Ectodermal cell (in vitro differentiated cells): ENCODE results near the gene KCNQ2.

ENCODE experiments used
- H3K27ac ChIP-seq: 2 replicates; pipeline ENCODE4 v1.7.0; 2013; ENCODE audit warnings: mild to moderate bottlenecking, low read depth, low read length; ENCODE audit not compliant: insufficient read depth, poor library complexity, severe bottlenecking
- H3K27me3 ChIP-seq: 2 replicates; pipeline ENCODE4 v1.7.0; 2013; ENCODE audit warnings: mild to moderate bottlenecking, low read length; ENCODE audit not compliant: insufficient read depth, control insufficient read depth, poor library complexity, severe bottlenecking
- H3K36me3 ChIP-seq: one replicate; pipeline ENCODE4 v1.7.0; 2013; ENCODE audit warnings: low read length; ENCODE audit not compliant: control insufficient read depth, insufficient read depth
- H3K4me1 ChIP-seq: one replicate; pipeline ENCODE4 v1.7.0; 2013; ENCODE audit warnings: low read length; ENCODE audit not compliant: control insufficient read depth, insufficient read depth
- H3K4me3 ChIP-seq: 2 replicates; pipeline ENCODE4 v1.7.0; 2013; ENCODE audit warnings: low read depth, low read length, control low read depth; ENCODE audit not compliant: insufficient read depth
- H3K9me3 ChIP-seq: 2 replicates; pipeline ENCODE4 v1.7.0; 2013; ENCODE audit warnings: mild to moderate bottlenecking, low read length, moderate library complexity; ENCODE audit not compliant: control insufficient read depth
- WGBS, 2 experiments: methylation state at CpG; one replicate each; pipeline ENCODE4 v1.1.7; 2013; ENCODE audit warnings: missing lambda C conversion rate in 2 of 2; 5-methylcytosine and 5-hydroxymethylcytosine counted together

KCNQ2 gene

DNA sequence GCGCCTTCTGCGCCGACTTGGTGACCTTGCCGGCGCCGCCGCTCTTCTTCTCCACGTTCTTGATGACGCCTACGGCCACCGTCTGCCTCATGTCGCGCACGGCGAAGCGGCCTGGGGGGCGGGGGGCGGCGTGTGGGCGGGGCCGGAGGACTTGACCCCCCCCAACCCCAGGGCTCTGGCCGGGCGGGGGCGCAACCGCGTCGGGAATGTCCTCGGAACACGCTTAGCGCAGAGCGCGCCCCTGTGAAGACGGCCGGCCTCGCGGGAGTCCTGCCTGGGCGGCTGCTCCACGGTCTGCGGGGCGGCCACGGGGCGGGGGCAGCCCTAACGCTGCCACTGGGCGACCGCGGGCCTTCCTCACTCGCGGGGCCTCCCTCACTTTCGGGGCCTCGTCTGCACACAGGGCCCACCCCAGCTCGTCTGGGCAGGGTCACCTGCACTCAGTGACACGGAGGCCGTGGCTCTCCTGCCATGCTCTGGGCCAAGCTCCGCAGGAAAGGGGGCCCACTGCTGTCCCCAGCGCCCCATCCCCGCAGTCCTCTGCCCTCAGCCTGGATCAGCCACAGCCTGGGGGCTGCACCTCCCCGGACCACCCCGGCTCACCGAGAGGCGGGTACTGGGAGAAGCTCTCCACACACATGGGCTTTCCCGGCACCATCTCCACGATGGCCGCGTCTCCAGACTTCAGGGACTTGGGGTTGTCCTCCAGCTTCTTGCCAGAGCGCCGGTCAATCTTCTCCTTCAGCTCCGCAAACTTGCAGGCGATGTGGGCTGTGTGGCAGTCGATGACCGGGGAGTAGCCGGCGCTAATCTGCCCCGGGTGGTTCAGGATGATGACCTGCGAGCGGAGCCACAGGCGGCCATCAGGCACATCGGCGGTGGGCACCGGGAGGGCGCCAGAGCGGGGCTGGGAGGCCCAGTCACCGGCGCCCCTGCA, 16.1 kb upstream of the KCNQ2 start:
- no peaks in the 10 kb centered on the region for H3K9me3 ChIP-seq
- peak overlapping the region; percentile 11 for H3K4me3 ChIP-seq
- H3K4me1 ChIP-seq, result peaks cover 2% of the 10 kb centered on the region
- H3K27me3 ChIP-seq, result peaks cover 46% of the 10 kb centered on the region
- no peaks in the 10 kb centered on the region for H3K36me3 ChIP-seq
- no peak overlapping the region for H3K27ac ChIP-seq
- 25% methylated on average over 83 of the region's 83 CpGs for WGBS, 2 experiments

DNA sequence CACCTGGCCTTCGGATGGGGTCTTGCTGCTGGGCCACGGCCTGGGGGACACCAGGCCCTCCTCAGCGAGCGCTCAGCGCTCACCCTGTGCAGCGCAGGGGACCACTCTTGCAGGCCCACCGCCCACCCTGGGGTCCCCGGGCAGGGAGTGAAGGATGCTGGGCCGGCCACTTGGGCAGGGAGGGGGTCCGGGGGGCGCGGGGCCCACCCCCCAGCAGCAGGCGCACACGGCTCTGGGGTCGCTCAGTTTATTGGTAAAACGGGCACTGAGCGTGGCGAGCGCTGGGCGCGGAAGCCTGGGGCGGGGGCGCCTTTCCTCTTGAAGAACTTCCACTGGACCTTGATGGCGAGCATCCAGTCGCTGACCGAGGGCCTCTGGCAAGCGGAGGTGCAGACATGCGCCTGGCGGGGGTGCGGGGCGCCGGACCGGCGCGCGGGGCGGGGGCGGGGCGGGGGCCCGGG, 15.4 kb upstream of the KCNQ2 start:
- Histone ChIP-seq H3K27me3 (peaks cover 46% of the 10 kb centered on the region), H3K9me3 (no peaks in the 10 kb centered on the region), H3K4me3 (no peak overlapping the region), H3K27ac (no peak overlapping the region), H3K36me3 (no peaks in the 10 kb centered on the region), H3K4me1 (peaks cover 2% of the 10 kb centered on the region)
- 16 to 19% methylated on average over 39 of the region's 40 CpGs for WGBS, 2 experiments

DNA sequence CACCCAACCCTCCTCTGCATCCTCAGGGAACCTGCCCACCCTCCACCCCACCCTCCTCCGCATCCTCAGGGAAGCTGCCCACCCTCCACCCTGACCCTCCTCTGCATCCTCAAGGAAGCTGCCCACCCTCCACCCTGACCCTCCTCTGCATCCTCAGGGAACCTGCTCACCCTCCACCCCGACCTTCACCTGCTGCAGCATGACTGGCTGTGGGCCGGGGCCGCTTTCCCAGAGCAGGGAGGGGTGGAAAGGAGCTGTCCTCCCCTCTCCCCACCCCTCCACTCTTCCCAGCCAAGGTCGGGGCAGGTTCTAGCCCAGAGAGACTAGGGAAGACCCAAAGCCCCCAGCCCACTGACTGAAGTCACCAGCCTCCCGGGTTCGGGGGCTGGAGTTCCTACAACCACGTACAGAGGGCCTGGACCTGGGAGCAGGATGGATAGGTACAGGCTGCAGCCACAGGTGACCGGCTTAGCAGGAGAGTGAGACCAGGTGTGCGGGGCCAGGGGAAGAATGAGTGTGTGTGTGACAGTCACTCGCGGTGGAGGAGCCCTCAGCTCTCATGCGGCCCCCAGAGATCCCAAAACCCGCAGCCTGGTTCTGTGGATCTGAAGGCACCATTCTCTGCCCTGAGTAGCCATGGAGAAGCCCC, 14.8 kb upstream of the KCNQ2 start:
- H3K4me3 ChIP-seq, result no peak overlapping the region
- no peak overlapping the region for H3K27ac ChIP-seq
- peaks cover 46% of the 10 kb centered on the region for H3K27me3 ChIP-seq
- no peaks in the 10 kb centered on the region for H3K36me3 ChIP-seq
- H3K9me3 ChIP-seq, result no peaks in the 10 kb centered on the region
- WGBS, 2 experiments, result 59 to 65% methylated on average over 14 of the region's 14 CpGs
- H3K4me1 ChIP-seq, result peaks cover 5% of the 10 kb centered on the region

DNA sequence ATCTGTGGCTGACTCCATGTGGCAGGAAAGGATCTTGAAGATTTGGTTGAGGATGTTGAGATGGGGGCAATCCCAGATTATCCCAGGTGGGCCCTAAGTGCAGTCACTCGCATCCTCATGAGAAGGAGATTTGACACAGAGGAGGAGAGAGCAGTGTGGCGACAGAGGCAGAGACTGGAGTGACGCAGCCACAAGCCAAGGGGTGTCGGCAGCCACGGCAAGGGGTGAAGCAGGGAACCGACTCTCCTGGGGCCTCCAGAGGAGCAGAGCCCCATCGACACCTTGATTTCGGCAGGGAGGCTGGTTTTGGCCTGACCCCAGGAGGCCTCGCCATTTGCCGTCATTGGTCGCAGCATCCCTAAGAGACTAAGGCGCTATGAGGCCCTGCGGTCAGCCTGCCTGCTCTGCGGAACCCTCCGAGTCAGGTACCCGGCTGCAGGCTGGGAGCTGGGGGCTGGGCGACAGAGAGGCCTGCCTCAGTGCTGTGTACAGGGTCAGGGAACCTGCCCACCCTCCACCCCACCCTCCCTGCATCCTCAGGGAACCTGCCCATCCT, 13.9 kb upstream of the KCNQ2 start:
- Histone ChIP-seq H3K36me3 (no peaks in the 10 kb centered on the region), H3K27me3 (peaks cover 46% of the 10 kb centered on the region), H3K4me1 (peaks cover 11% of the 10 kb centered on the region), H3K4me3 (no peak overlapping the region), H3K27ac (no peak overlapping the region), H3K9me3 (no peaks in the 10 kb centered on the region)
- WGBS, 2 experiments, result 92% methylated on average over 17 of the region's 17 CpGs

DNA sequence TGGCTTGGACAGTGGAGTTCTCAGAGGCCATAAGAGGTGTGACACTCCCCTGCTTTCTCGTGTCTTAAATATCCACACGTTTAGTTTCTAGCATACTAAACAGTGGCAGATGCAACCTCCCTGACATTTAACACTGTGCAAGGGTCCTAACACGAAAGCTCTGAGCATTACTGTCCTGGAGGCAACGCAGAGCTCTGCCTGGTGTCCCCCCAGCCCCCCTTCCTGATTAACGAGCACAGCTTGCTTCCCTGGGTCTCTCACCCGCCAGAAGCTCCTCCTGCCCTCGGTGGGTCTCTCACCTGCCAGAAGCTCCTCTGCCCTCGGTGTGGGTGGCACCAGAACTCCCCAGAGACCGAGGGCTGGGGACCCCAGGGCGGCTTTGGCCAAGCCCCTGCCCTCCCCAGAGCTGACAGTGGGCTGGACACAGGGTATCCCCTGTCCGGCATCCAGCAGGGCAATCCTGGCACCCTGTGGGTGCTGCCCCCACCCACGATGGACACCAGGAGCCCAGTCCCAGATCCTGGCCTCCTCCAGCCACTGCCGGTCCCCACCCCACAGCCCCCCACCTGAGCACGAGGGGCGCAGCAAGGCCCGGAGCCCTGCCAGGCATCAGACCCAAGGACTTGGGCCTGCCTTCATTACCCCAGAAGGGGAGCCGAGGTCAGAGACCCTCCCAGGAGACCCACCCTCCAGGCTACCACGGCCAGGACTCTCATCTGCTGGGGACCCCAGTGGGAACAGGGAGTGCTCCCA, 12.4 kb upstream of the KCNQ2 start:
- 79 to 85% methylated on average over 18 of the region's 18 CpGs for WGBS, 2 experiments
- H3K4me3 ChIP-seq, result no peak overlapping the region
- H3K4me1 ChIP-seq, result peaks cover 11% of the 10 kb centered on the region
- no peaks in the 10 kb centered on the region for H3K36me3 ChIP-seq
- H3K9me3 ChIP-seq, result no peaks in the 10 kb centered on the region
- no peak overlapping the region for H3K27ac ChIP-seq
- peaks cover 30% of the 10 kb centered on the region for H3K27me3 ChIP-seq

DNA sequence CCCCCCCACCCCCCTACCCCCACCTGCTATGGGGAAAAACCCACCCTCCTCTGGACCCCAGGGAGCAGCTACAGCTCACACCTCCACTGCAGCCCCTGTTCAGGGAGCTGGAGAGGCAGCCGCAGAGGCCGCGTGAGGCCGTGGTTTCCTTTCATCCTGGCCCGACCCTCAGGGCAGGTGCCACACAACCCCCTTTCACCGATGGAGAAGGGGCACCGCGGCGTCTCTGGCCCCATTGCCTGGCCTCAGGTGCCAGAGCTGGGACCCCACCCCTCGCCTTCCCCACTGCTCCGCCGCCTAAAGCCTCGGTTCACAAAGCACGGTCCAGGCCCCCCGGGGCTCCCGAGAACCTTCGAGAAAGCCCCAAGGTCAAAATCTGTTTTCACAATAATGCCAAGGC, 11.8 kb upstream of the KCNQ2 start:
- no peak overlapping the region for H3K4me3 ChIP-seq
- peaks cover 24% of the 10 kb centered on the region for H3K27me3 ChIP-seq
- WGBS, 2 experiments, result 68 to 71% methylated on average over 17 of the region's 17 CpGs
- H3K27ac ChIP-seq, result no peak overlapping the region
- no peaks in the 10 kb centered on the region for H3K36me3 ChIP-seq
- no peaks in the 10 kb centered on the region for H3K9me3 ChIP-seq
- peaks cover 11% of the 10 kb centered on the region for H3K4me1 ChIP-seq

DNA sequence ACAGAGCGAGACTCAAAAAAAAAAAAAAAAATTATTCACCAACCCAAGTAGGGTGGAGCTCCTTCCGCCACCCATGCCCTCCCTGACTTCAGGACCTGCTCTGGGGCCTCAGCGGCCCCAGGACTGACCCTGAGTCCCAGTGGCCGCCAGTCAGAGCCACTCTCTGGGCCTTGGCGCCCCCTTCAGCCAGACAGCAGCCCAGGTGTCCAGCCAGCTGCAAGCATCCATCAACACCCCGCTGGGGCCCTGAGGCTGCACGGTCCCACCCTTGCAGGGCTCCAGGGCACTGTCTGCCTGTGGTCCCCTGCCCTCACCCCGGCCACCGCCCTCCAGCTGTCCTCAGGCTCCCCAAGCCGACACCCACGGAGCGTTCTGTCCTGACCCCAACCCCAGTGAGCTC, 11.4 kb upstream of the KCNQ2 start:
- WGBS, 2 experiments, result 72 to 78% methylated on average over 12 of the region's 12 CpGs
- H3K4me3 ChIP-seq, result no peak overlapping the region
- H3K4me1 ChIP-seq, result peaks cover 11% of the 10 kb centered on the region
- H3K9me3 ChIP-seq, result no peaks in the 10 kb centered on the region
- no peak overlapping the region for H3K27ac ChIP-seq
- peaks cover 20% of the 10 kb centered on the region for H3K27me3 ChIP-seq
- H3K36me3 ChIP-seq, result no peaks in the 10 kb centered on the region

DNA sequence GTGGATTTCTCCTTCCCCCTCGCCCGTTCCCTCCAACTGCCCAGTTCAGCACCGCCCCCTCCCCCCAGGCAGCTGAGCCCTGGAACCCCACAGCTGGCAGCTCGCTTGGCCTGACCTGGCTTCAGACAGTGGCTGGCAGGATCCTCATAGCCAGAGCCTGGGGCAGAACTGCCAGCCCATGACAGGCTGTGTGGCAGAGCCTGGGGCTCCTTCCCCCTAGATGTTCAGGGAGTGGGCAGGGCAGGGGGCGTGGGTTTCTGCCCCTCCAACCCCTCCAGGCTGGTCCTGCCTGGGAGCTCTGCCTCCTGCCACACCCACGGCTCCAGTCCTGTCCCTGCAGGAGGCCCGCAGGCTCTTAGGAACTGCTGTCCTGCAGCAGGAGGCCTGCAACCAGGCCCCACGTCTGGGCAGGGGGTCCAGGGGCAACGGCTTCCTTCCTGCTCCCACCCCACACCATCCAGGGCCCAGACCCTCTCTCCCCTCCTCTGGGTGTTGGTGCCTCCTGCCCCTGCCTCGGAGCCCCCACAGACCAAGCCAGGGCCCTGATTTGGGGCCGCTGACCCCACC, 9.6 kb upstream of the KCNQ2 start:
- Histone ChIP-seq H3K27ac (no peak overlapping the region), H3K4me1 (peaks cover 8% of the 10 kb centered on the region), H3K27me3 (peaks cover 4% of the 10 kb centered on the region), H3K9me3 (no peaks in the 10 kb centered on the region), H3K36me3 (no peaks in the 10 kb centered on the region), H3K4me3 (no peak overlapping the region)
- WGBS, 2 experiments, result 48 to 52% methylated on average over 11 of the region's 11 CpGs

DNA sequence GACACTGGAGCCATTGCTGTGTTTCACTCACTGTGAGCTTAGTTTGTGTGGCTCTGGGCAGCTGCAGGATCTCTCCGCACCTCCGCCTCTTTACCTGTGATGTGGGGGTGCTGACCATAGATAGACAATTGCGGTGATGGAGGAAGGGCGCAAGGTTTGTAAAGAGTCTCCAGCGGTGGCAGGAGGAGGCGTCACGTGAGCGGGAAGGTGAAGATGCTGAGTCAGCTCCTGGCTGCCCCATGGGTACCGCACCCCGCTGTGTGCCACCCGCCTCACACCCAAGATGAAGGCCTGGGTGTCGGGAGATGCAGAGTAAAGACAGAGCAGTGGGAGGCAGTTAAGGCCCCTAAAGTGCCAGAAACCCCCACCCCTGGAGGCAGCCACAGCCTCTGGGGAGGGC, 9.0 kb upstream of the KCNQ2 start:
- H3K27me3 ChIP-seq, result no peaks in the 10 kb centered on the region
- 77 to 78% methylated on average over 12 of the region's 12 CpGs for WGBS, 2 experiments
- peaks cover 8% of the 10 kb centered on the region for H3K4me1 ChIP-seq
- no peaks in the 10 kb centered on the region for H3K9me3 ChIP-seq
- H3K27ac ChIP-seq, result no peak overlapping the region
- no peak overlapping the region for H3K4me3 ChIP-seq
- no peaks in the 10 kb centered on the region for H3K36me3 ChIP-seq
